ENCODE measurements around the gene SMG7. TPM values are rescaled to one million over a fixed set of nuclear protein-coding genes. Genes with fewer than 3 reads are reported as not detected.

The SMG7 gene
- total RNA-seq, 1 experiment from 2014 or later = 65.2 TPM

DNA sequence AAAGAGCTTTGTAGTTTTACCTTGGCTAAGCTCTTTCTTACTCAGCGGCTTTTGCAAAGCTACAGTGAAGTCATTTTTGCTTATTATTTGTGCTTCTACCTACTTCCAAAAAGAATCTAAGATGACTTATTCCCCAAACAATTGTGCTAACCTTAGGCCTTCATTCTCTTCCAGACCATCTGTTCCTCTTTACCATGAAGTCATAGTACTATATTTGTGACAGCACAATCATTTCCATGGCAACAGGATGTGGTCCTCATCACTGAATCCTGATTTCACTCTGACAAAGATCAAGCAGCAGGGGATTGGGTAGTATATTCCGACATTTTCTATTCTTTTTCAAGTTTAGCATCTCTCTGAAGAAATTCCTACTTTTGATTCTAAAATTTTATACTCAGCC, 29.3 kb upstream of the SMG7 start:
- no peak overlapping the region for H3K4me3 ChIP-seq (ENCODE audit: low read depth in 2 of 2, low read length in 2 of 2)
- no peak for TF ChIP-seq SIN3A (IDR thresholded peaks at IDR 0.05; ENCODE audit: borderline replicate concordance, insufficient read depth, low read depth, low read length)
- no peak for TF ChIP-seq POLR2AphosphoS5 (IDR thresholded peaks at IDR 0.05; ENCODE audit: low read depth, low read length)
- TF ChIP-seq TCF7L2 (IDR thresholded peaks at IDR 0.05; ENCODE audit: low read depth, low read length) = no peak
- TF ChIP-seq, protein P1, sequence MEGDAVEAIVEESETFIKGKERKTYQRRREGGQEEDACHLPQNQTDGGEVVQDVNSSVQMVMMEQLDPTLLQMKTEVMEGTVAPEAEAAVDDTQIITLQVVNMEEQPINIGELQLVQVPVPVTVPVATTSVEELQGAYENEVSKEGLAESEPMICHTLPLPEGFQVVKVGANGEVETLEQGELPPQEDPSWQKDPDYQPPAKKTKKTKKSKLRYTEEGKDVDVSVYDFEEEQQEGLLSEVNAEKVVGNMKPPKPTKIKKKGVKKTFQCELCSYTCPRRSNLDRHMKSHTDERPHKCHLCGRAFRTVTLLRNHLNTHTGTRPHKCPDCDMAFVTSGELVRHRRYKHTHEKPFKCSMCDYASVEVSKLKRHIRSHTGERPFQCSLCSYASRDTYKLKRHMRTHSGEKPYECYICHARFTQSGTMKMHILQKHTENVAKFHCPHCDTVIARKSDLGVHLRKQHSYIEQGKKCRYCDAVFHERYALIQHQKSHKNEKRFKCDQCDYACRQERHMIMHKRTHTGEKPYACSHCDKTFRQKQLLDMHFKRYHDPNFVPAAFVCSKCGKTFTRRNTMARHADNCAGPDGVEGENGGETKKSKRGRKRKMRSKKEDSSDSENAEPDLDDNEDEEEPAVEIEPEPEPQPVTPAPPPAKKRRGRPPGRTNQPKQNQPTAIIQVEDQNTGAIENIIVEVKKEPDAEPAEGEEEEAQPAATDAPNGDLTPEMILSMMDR (IDR thresholded peaks at IDR 0.05) = no peak
- TF ChIP-seq, protein P2, sequence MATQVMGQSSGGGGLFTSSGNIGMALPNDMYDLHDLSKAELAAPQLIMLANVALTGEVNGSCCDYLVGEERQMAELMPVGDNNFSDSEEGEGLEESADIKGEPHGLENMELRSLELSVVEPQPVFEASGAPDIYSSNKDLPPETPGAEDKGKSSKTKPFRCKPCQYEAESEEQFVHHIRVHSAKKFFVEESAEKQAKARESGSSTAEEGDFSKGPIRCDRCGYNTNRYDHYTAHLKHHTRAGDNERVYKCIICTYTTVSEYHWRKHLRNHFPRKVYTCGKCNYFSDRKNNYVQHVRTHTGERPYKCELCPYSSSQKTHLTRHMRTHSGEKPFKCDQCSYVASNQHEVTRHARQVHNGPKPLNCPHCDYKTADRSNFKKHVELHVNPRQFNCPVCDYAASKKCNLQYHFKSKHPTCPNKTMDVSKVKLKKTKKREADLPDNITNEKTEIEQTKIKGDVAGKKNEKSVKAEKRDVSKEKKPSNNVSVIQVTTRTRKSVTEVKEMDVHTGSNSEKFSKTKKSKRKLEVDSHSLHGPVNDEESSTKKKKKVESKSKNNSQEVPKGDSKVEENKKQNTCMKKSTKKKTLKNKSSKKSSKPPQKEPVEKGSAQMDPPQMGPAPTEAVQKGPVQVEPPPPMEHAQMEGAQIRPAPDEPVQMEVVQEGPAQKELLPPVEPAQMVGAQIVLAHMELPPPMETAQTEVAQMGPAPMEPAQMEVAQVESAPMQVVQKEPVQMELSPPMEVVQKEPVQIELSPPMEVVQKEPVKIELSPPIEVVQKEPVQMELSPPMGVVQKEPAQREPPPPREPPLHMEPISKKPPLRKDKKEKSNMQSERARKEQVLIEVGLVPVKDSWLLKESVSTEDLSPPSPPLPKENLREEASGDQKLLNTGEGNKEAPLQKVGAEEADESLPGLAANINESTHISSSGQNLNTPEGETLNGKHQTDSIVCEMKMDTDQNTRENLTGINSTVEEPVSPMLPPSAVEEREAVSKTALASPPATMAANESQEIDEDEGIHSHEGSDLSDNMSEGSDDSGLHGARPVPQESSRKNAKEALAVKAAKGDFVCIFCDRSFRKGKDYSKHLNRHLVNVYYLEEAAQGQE (IDR thresholded peaks at IDR 0.05; ENCODE audit: insufficient read depth in 1 of 2, low read depth in 2 of 2, low read length in 1 of 2) = no peak
- POLR2A ChIA-PET = no interaction called here
- BruUV-seq (replicated peaks) = no TSS peak
- H3K36me3 ChIP-seq (ENCODE audit: control insufficient read depth, insufficient read depth, low read length) = no peaks in the 10 kb centered on the region
- H3K27me3 ChIP-seq (ENCODE audit: control insufficient read depth, insufficient read depth, low read length) = peaks cover 4% of the 10 kb centered on the region; the same call in 1 of the 2 replicates
- DNase-seq (ENCODE audit: low read depth, low spot score) = no peak
- no peaks in the 10 kb centered on the region for H3K9me3 ChIP-seq (ENCODE audit: control insufficient read depth, insufficient read depth, low read depth, low read length)
- intact Hi-C loops (cut with micrococcal nuclease; ENCODE audit: unreplicated experiment) (no loop called here), in situ Hi-C loops (cut with HindIII; ENCODE audit: low pct_unique_long_range_greater_than_20kb, low sequenced_read_pairs) (no loop called here)
- ATAC-seq = no peak
- H3K27ac ChIP-seq (ENCODE audit: low read length) = no peak overlapping the region
- CTCF ChIA-PET = no interaction called here
- no peaks in the 10 kb centered on the region for H3K4me1 ChIP-seq (ENCODE audit: control insufficient read depth, insufficient read depth, low read length)

DNA sequence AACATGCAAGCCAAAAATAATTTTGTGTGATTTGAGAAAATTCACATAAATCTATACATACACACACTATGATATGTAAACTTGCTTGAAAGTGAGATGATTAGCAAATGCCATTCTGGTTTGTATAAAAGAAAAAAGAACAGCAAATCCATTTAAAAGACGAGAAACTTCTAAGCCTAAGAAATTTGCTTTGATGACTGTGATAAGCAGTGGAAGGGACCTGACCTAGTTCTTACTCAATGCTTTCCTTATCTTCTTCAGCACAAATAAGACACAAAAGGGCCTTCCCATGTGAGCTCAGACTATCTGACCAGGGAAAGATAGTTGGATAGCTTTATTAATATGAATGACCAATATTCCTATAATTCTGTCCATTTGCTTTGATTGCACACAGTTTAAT, 28.8 kb upstream of the SMG7 start:
- intact Hi-C loops (cut with micrococcal nuclease; ENCODE audit: unreplicated experiment) = no loop called here
- H3K27ac ChIP-seq (ENCODE audit: low read length) = no peak overlapping the region
- H3K9me3 ChIP-seq (ENCODE audit: control insufficient read depth, insufficient read depth, low read depth, low read length) = no peaks in the 10 kb centered on the region
- in situ Hi-C loops (cut with HindIII; ENCODE audit: low pct_unique_long_range_greater_than_20kb, low sequenced_read_pairs) = no loop called here
- ChIA-PET POLR2A (no interaction called here), CTCF (no interaction called here)
- no peak overlapping the region for H3K4me3 ChIP-seq (ENCODE audit: low read depth in 2 of 2, low read length in 2 of 2)
- TF ChIP-seq, protein P2 (IDR thresholded peaks at IDR 0.05; ENCODE audit: insufficient read depth in 1 of 2, low read depth in 2 of 2, low read length in 1 of 2) = no peak
- TF ChIP-seq SIN3A (IDR thresholded peaks at IDR 0.05; ENCODE audit: borderline replicate concordance, insufficient read depth, low read depth, low read length) = no peak
- TF ChIP-seq POLR2AphosphoS5 (IDR thresholded peaks at IDR 0.05; ENCODE audit: low read depth, low read length) = no peak
- TF ChIP-seq, protein P1 (IDR thresholded peaks at IDR 0.05) = no peak
- no peak for TF ChIP-seq TCF7L2 (IDR thresholded peaks at IDR 0.05; ENCODE audit: low read depth, low read length)
- H3K27me3 ChIP-seq (ENCODE audit: control insufficient read depth, insufficient read depth, low read length) = peaks cover 4% of the 10 kb centered on the region; the same call in 1 of the 2 replicates
- no peak for DNase-seq (ENCODE audit: low read depth, low spot score)
- H3K36me3 ChIP-seq (ENCODE audit: control insufficient read depth, insufficient read depth, low read length) = no peaks in the 10 kb centered on the region
- no TSS peak for BruUV-seq (replicated peaks)
- no peaks in the 10 kb centered on the region for H3K4me1 ChIP-seq (ENCODE audit: control insufficient read depth, insufficient read depth, low read length)
- no peak for ATAC-seq
